Activated naive CD4-positive, alpha-beta T cell treated with anti-CD3 and anti-CD28 coated beads for 36 hours (primary cell): Measurements from ENCODE around the gene IL17RA. TPM values are rescaled to one million over a fixed set of nuclear protein-coding genes. Genes with fewer than 3 reads are reported as not detected.
A peak's percentile ranks its signal among the peaks of the same experiment; 100 is the strongest.

Experiments
- CTCF ChIA-PET: fragments of 350-600 bp; sonication (Branson Sonifier 250); formaldehyde crosslinking; loops from one replicate; lab custom pipeline; 2021; ENCODE audit warnings: antibody characterized with exemption; lab: Charles Lee
- DNase-seq: peaks from one replicate; pipeline ENCODE4 v3.0.0-alpha.2; 2020
- H3K27ac Mint-ChIP-seq: one replicate; pipeline ENCODE4 v1.8.0; 2021; ENCODE audit warnings: mild to moderate bottlenecking, mixed read lengths
- H3K27me3 Mint-ChIP-seq: one replicate; pipeline ENCODE4 v1.8.0; 2021; ENCODE audit warnings: low read depth, mixed read lengths
- H3K36me3 Mint-ChIP-seq: one replicate; pipeline ENCODE4 v1.8.0; 2021; ENCODE audit warnings: low read depth, mixed read lengths
- H3K4me1 Mint-ChIP-seq: one replicate; pipeline ENCODE4 v1.8.0; 2021; ENCODE audit warnings: low read depth, mixed read lengths
- H3K4me3 Mint-ChIP-seq: one replicate; pipeline ENCODE4 v1.8.0; 2021; ENCODE audit warnings: mild to moderate bottlenecking, moderate library complexity, mixed read lengths
- H3K9me3 Mint-ChIP-seq: one replicate; pipeline ENCODE4 v1.8.0; 2021; ENCODE audit warnings: mixed read lengths
- intact Hi-C: fragments of 100-400 bp; cut with micrococcal nuclease; formaldehyde crosslinking; loops from one replicate; pipeline ENCODE4 v1.15.1; 2023
- total RNA-seq, 2 experiments: library from RNA; stranded (reverse); gene quantifications; one replicate each; pipeline ENCODE4 v1.2.3, GENCODE V29; 2021

The IL17RA gene
- total RNA-seq, 2 experiments from 2014 or later: 10.2 to 10.7 TPM

DNA sequence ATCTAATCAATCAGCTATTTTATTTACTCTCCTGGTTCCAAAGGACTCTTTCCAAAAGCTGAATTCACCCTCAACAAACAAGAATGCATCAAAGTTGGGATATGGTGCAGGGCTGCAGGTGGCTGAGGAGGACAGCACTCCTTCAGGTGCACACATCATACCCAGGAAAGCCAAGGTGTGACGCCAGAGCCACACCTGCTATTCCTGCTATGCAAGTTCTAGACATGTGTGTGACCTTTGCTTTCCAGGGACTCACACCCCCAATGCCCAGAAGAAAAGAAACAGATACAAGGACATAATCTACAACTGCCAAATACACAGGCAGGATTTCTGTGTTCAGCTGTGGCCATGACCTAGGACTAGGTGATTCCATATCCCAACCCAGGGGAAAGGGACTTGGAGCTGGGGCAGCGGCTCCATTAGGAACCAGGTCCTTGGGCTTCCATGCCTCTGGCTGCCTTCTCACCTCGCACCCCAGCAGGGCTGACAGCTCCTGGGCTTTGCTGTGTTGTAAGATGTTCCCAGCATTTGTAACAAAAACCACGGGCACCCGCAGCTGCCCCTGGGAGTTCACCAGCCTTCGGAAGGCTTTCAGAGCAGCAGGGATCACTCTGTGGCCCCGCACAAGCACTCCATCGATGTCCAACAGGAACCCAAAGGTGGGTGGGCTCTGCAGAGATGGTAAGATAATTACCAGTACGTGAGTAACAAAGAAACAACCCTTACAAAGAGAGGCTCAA is 64.4 kb downstream of the IL17RA start:
- CTCF ChIA-PET: interaction anchor here (1.3 kb wide), 1 partner anchor 54 kb away, joined by 3 read pairs; no protein-coding TSS in a partner anchor
- Mint-ChIP-seq H3K36me3 (peaks cover 14% of the 10 kb centered on the region), H3K4me1 (peaks cover 13% of the 10 kb centered on the region), H3K27me3 (no peaks in the 10 kb centered on the region), H3K9me3 (no peaks in the 10 kb centered on the region), H3K4me3 (no peak overlapping the region), H3K27ac (no peak overlapping the region)
- no peak for DNase-seq
- intact Hi-C loops: no loop called here

DNA sequence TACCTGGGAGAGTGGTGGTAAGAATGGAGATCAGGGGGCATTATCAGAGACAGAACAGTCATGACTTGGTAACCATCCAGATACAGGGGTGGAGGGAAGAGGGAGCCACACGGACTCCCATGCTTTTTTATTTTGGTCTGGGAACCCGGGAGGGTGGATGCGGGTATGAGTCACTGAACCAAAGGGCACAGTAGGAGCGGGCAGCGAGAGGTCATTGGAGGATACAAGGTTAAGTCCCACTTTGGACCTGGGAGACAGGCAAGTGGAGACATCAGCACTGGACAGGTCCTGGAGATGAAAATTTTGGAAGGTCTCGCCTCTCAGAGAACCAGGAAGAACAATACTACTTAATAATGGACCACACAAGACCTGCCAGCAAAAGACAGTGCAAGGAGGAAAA is 67.5 kb downstream of the IL17RA start:
- CTCF ChIA-PET: no interaction called here
- no peak for DNase-seq
- Mint-ChIP-seq H3K9me3 (no peaks in the 10 kb centered on the region), H3K27me3 (no peaks in the 10 kb centered on the region), H3K4me1 (peaks cover 35% of the 10 kb centered on the region), H3K27ac (peak overlapping the region; percentile 8), H3K36me3 (peaks cover 15% of the 10 kb centered on the region), H3K4me3 (no peak overlapping the region)
- intact Hi-C loops: no loop called here

DNA sequence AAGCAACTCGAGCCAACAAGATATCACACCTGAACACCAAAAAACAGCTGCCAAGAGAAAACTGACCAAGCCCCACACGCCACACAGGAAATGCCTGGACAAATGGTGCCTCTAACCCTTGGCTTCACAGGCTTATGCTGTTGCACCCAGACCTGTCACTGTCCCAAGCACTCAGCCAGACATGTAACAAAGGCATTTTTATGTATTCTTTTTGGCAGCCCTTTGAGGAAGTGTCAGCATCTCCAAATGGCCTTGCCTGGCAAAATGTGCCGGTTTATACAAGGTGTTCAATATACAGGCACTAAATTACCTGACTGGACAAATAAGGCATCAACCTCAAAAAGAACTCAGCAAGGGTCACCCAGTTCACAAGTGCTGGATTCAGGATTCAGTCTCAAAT is 68.2 kb downstream of the IL17RA start:
- no peaks in the 10 kb centered on the region for H3K27me3 Mint-ChIP-seq
- intact Hi-C loops: no loop called here
- H3K9me3 Mint-ChIP-seq: no peaks in the 10 kb centered on the region
- peaks cover 10% of the 10 kb centered on the region for H3K36me3 Mint-ChIP-seq
- CTCF ChIA-PET: interaction anchor here (0.5 kb wide), 1 partner anchor 9 kb away, joined by 3 read pairs; no protein-coding TSS in a partner anchor
- H3K4me3 Mint-ChIP-seq: no peak overlapping the region
- H3K4me1 Mint-ChIP-seq: peaks cover 40% of the 10 kb centered on the region
- H3K27ac Mint-ChIP-seq: no peak overlapping the region
- DNase-seq: no peak

DNA sequence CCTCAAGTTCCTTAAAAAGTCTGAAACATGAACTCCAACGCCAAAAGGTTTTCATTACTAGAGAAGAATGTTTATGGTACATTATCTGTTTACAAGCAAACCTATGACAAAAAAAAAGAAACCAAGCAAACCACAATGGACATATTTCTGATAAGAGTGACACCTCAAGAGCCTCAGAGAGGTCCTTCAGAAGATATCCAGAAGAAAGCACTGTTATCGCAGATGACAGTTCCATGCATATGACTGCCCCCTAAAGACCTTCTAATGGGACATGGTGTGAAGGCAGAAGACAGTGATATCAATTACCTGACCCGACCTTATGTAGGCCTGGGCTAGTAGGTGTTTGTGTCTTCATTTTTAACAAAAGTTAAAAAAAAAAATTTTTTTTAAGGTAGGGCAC is 71.1 kb downstream of the IL17RA start:
- CTCF ChIA-PET: interaction anchor here (0.6 to 1.3 kb wide), 2 partner anchors 58 to 81 kb away, joined by 4 read pairs; no protein-coding TSS in a partner anchor
- no peaks in the 10 kb centered on the region for H3K27me3 Mint-ChIP-seq
- peaks cover 50% of the 10 kb centered on the region for H3K4me1 Mint-ChIP-seq
- intact Hi-C loops: loop anchor here (1.0 to 5.0 kb wide), 2 partner anchors 15 to 239 kb away; no protein-coding TSS in a partner anchor
- H3K36me3 Mint-ChIP-seq: peaks cover 10% of the 10 kb centered on the region
- H3K4me3 Mint-ChIP-seq: peak overlapping the region; percentile 49
- H3K27ac Mint-ChIP-seq: no peak overlapping the region
- DNase-seq: no peak
- H3K9me3 Mint-ChIP-seq: no peaks in the 10 kb centered on the region

DNA sequence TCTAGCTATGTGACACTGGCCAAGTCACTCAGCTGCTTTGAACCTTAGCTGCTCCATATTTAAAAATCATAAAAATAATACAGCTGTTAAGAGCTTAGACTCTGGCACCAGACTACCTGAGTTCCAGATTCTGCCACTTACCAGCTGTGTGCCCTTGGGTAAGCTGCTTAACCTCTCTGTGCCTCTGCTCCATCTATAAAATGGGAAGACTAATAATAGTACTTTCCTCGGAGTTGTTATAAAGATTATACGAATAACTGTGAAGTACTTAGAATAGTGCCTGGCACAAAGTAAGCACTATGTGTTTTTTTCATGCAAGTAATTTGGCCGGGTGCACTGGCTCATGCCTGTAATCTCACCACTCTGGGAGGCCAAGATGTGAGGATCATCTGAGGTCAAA is 72.9 kb downstream of the IL17RA start:
- Mint-ChIP-seq H3K27ac (no peak overlapping the region), H3K27me3 (no peaks in the 10 kb centered on the region), H3K9me3 (no peaks in the 10 kb centered on the region), H3K4me1 (peaks cover 41% of the 10 kb centered on the region), H3K36me3 (peaks cover 7% of the 10 kb centered on the region), H3K4me3 (peak overlapping the region; percentile 82)
- CTCF ChIA-PET: interaction anchor here (1.0 to 2.1 kb wide), 4 partner anchors 14 to 344 kb away, joined by 4 to 20 read pairs (median 5); no protein-coding TSS in a partner anchor
- DNase-seq: no peak
- intact Hi-C loops: loop anchor here (2.0 to 5.0 kb wide), 4 partner anchors 37 to 471 kb away; partner anchors contain the start of genes ATP6V1E1 and TMEM121B

DNA sequence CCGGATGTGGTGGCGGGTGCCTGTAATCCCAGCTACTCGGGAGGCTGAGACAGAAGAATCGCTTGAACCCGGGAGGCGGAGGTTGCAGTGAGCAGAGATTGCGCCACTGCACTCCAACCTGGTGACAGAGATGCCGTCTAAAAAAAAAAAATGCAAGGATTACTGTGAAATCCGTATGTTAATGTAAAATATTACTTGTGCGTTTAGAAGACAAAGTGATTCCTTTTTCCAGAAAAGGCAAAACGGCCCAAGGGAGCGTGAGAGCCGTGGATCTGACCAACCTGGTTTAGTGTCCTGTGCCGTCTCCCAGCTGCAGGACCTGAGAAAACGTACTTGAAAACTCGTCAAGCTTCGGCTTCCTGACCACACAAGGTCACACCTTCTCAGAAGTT is 73.4 kb downstream of the IL17RA start:
- Mint-ChIP-seq H3K4me1 (peaks cover 38% of the 10 kb centered on the region), H3K36me3 (peaks cover 7% of the 10 kb centered on the region), H3K27me3 (no peaks in the 10 kb centered on the region), H3K4me3 (peak overlapping the region; percentile 82), H3K27ac (peak overlapping the region; percentile 72), H3K9me3 (no peaks in the 10 kb centered on the region)
- CTCF ChIA-PET: interaction anchor here (1.4 to 2.1 kb wide), 3 partner anchors 14 to 344 kb away, joined by 4 to 20 read pairs (median 6); no protein-coding TSS in a partner anchor
- DNase-seq: no peak
- intact Hi-C loops: loop anchor here (2.0 to 5.0 kb wide), 4 partner anchors 37 to 471 kb away; partner anchors contain the start of genes ATP6V1E1 and TMEM121B

DNA sequence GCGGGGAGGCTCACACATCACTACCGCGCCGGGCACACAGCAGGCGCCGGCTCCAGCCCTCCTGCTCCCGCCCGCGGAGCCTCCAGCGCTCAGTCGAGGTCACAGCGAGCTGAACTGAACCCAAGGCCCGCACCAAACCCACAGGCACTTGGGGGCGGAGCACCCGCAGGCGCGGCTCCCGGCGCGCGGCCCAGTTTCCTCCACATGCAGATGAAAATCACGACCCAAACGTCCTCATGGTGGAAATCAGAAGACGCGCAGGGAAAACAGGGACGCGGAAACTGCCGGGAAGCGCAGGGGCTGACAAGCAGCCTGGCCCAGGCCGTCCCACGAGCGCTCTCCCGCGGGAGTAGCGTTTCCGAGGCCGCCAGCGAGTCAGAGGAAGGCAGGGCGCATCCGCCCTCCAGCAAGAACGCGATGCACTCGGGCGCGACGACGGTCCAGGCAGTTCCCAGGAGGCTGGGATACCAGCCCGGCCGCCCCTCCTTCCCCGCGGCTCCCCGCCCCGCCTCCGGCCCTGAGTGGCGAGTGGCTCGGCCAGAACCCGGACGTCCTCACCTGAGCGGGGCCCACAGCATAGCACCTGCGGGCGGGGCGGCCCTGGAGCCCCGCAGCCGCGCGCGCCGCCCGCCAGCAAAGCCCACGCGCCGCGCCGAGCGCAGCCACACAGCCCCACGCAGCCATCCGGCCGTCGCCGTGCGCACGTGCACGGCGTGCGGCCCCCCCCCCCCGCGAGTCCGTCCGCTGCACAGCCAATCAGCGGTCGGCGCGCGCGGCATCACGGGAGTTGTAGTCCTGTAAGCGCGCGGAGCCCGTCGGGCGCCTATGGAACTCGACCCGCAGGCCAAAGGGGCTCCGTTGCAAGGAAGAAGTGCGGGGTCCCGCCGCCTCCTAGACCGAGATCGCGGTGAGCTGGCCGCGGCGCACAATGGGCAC is 74.0 kb downstream of the IL17RA start, which contains the start of gene HDHD5:
HDHD5 (minus strand) TSS at position 710 of the 936 bp plus-strand sequence; CDS start at position 684, 26 bp downstream.
- peak; percentile 90 for DNase-seq
- Mint-ChIP-seq H3K36me3 (peaks cover 7% of the 10 kb centered on the region), H3K9me3 (no peaks in the 10 kb centered on the region), H3K4me1 (peaks cover 38% of the 10 kb centered on the region), H3K27ac (peak within 1 kb of the TSS; percentile 78), H3K27me3 (no peaks in the 10 kb centered on the region), H3K4me3 (peak within 1 kb of the TSS; percentile 84)
- intact Hi-C loops: loop anchor here (1.0 to 5.0 kb wide), 7 partner anchors 38 to 470 kb away; partner anchors contain the start of genes ATP6V1E1, IL17RA and TMEM121B
- CTCF ChIA-PET: interaction anchor here (0.6 to 5.4 kb wide), 5 partner anchors 10 to 70 kb away, joined by 3 to 46 read pairs (median 4); no protein-coding TSS in a partner anchor

DNA sequence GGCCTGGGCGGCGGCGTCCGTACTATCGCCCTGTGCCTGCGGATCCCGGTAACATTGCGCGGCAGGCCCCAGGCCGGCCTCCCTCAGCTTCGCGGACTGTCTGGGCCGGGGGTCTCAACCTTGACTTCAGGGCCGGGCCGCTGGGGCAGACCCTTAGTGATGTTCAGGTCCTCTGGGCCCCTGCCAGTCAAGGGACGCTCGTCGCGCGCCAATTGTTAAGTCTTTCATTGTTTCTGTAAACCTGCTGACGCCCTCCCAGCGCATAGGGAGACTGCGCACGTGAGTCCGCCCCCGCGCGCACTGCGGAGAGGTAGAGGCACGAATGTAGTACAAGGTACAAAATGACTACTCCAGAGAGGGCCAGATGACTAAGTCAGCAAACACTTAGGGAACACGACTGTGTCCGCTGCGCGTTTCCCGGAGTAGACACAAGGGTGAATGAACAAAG is 74.7 kb downstream of the IL17RA start:
- intact Hi-C loops: loop anchor here (1.0 to 5.0 kb wide), 7 partner anchors 39 to 469 kb away; partner anchors contain the start of genes ATP6V1E1, IL17RA and TMEM121B
- DNase-seq: peak; percentile 86
- Mint-ChIP-seq H3K4me3 (peak overlapping the region; percentile 84), H3K27ac (peak overlapping the region; percentile 78), H3K9me3 (no peaks in the 10 kb centered on the region), H3K36me3 (peaks cover 7% of the 10 kb centered on the region), H3K4me1 (peaks cover 37% of the 10 kb centered on the region), H3K27me3 (no peaks in the 10 kb centered on the region)
- CTCF ChIA-PET: interaction anchor here (0.6 to 5.4 kb wide), 3 partner anchors 10 to 70 kb away, joined by 3 to 46 read pairs (median 4); no protein-coding TSS in a partner anchor

DNA sequence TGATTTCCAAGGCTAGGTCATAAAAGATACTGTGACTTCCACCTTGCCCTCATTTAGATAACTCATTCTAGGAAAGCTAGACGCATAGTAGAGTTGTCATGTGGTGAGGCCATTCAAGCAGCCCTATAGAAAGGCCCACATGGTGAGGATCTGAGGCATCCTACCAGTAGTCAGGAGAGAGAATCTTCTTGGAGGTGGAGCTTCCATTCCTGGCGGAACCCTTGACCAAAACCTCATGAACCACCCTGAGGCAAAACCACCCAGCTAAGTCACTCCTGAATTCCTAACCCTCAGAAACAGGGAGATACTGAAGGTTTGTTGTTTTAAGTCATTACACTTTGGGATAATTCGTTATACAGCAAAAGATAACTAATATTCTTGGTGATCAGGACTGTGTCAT is 77.2 kb downstream of the IL17RA start:
- Mint-ChIP-seq H3K4me1 (peaks cover 18% of the 10 kb centered on the region), H3K9me3 (no peaks in the 10 kb centered on the region), H3K27ac (no peak overlapping the region), H3K36me3 (no peaks in the 10 kb centered on the region), H3K4me3 (no peak overlapping the region), H3K27me3 (no peaks in the 10 kb centered on the region)
- CTCF ChIA-PET: interaction anchor here (0.6 to 5.4 kb wide), 3 partner anchors 9 to 638 kb away, joined by 3 to 46 read pairs (median 3); no protein-coding TSS in a partner anchor
- no peak for DNase-seq
- intact Hi-C loops: no loop called here

DNA sequence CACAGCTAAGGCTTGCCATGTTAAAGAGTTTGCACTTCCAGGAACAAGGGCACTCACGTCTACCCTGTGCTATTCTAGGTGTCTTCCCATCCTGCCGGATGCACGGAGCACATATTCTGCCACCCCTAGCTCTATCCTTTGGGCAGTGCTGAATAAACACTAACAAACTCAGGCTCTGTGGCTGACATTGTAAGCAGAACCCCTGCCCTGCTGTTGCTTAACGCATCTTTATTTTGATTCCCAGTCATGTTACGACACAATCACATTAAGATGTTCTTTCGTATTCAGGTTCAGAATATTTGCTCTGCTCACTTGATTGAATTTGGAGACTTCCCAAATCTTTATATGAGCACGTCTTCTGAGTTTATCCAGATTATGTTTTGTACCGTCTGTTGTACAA is 77.9 kb downstream of the IL17RA start:
- intact Hi-C loops: no loop called here
- CTCF ChIA-PET: interaction anchor here (0.7 to 5.4 kb wide), 2 partner anchors 10 to 56 kb away, joined by 3 to 46 read pairs; no protein-coding TSS in a partner anchor
- Mint-ChIP-seq H3K9me3 (no peaks in the 10 kb centered on the region), H3K36me3 (no peaks in the 10 kb centered on the region), H3K27ac (no peak overlapping the region), H3K4me3 (no peak overlapping the region), H3K4me1 (peaks cover 13% of the 10 kb centered on the region), H3K27me3 (no peaks in the 10 kb centered on the region)
- no peak for DNase-seq

DNA sequence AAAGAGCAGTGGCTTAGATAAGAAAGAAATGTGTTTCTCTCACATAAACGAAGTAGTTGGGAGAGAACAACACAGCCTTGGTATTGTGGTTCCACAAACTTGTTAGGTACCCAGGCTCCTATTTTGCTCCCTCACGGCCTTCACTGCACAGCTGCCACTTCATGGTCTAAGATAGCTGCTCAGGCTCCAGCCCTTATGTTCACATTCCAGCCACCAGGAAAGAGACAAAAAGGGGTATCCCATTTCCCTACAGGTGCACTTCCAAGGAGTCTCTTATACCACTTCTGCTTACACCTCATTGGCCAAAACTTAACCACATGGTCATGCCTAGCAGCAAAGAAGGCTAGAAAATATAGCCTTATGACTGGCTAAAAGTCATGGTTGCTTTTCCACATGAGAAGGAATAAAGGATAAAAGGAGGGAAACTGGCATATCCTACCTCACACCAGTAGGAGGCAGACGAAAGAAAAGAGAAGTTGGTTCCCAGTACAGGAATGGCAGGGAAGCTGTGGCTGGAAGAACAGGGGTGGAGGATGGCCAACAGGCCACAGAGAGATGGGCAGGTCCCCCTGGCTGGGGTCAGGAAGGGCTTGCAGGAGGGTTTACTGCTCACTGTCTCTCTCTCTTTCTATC is 79.7 kb downstream of the IL17RA start:
- CTCF ChIA-PET: interaction anchor here (0.6 to 5.4 kb wide), 2 partner anchors 8 to 114 kb away, joined by 5 to 46 read pairs; no protein-coding TSS in a partner anchor
- H3K36me3 Mint-ChIP-seq: no peaks in the 10 kb centered on the region
- no peak overlapping the region for H3K27ac Mint-ChIP-seq
- intact Hi-C loops: no loop called here
- DNase-seq: no peak
- H3K4me3 Mint-ChIP-seq: no peak overlapping the region
- H3K4me1 Mint-ChIP-seq: peaks cover 5% of the 10 kb centered on the region
- no peaks in the 10 kb centered on the region for H3K27me3 Mint-ChIP-seq
- H3K9me3 Mint-ChIP-seq: no peaks in the 10 kb centered on the region
